ENCODE data around the gene PLCB1. TPM values are rescaled to one million over a fixed set of nuclear protein-coding genes. Genes with fewer than 3 reads are reported as not detected.

PLCB1 gene
- total and polyA plus RNA-seq, 7 experiments from 2014 or later = 0.56 to 17.6 (median 2.3) TPM

DNA sequence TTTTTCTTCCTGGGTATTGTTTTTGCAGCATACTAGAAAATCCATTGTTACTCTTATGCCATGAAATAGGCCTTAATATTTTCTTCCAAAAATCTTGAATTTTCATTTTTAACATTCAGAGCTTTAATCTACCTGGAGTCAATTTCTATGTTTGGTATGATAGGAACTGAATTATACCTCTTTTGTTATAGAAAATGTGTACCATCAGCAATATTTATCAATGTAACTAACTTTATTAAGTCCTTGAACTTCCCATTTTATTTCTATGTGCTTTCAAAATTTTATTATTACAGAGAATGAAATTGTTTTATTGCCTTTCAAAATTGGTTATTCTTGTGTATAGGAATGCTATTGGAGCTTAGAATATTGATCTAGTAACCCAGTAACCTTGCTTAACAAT, 68.2 kb downstream of the PLCB1 start:
- no peak overlapping the region for H3K27ac Mint-ChIP-seq
- Histone ChIP-seq H3K4me1 (ENCODE audit: control insufficient read depth in 2 of 2, insufficient read depth in 2 of 2, low read length in 2 of 2) (no peaks in the 10 kb centered on the region), H3K36me3 (ENCODE audit: control insufficient read depth in 2 of 3, insufficient read depth in 3 of 3, low read length in 3 of 3) (no peaks in the 10 kb centered on the region), H3K27ac (ENCODE audit: low read depth, low read length) (no peak overlapping the region), H3K4me3 (ENCODE audit: low read length) (no peak overlapping the region), H3K9me3 (ENCODE audit: control insufficient read depth in 2 of 3, low read length in 3 of 3) (peaks cover 0 to 4% (median 0%) of the 10 kb centered on the region in 3 experiments), H3K27me3 (ENCODE audit: control insufficient read depth in 2 of 2, insufficient read depth in 2 of 2, low read length in 2 of 2) (no peaks in the 10 kb centered on the region)
- ChIA-PET CTCF (no interaction called here), POLR2A (no interaction called here)
- peaks cover 0 to 6% (median 0%) of the 10 kb centered on the region in 5 donors for H3K36me3 Mint-ChIP-seq
- no peaks in the 10 kb centered on the region for H3K4me1 Mint-ChIP-seq
- H3K27me3 Mint-ChIP-seq = peaks cover 0 to 9% (median 4%) of the 10 kb centered on the region in 5 donors
- H3K9me3 Mint-ChIP-seq = peaks cover 0 to 5% (median 0%) of the 10 kb centered on the region in 11 donors
- intact Hi-C loops (cut with micrococcal nuclease) = no loop called here
- no peak overlapping the region for H3K4me3 Mint-ChIP-seq
- ATAC-seq = no peak
- no peak for DNase-seq

DNA sequence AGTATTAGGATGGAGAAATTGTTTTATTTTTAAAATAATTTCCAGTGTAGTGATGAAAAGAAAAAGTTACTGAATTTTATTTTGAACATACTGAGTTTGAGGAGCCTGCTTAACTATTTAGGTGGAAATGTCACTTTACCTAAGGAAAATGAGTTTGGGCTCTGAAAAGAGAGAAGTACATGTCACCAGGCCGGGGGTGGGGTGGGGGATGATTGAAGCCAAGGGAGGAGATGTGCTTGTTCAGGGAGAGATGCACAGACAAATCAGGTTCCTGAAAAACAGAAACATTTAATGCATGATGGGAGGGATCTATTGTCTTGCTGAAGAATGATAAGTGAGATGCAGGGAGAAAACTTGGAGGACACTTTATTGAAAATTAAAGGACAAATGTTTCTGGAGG, 71.3 kb downstream of the PLCB1 start:
- H3K4me1 ChIP-seq (ENCODE audit: control insufficient read depth in 2 of 2, insufficient read depth in 2 of 2, low read length in 2 of 2) = no peaks in the 10 kb centered on the region
- DNase-seq = no peak
- ATAC-seq = no peak
- H3K36me3 ChIP-seq (ENCODE audit: control insufficient read depth in 2 of 3, insufficient read depth in 3 of 3, low read length in 3 of 3) = no peaks in the 10 kb centered on the region
- H3K36me3 Mint-ChIP-seq = peaks cover 0 to 6% (median 0%) of the 10 kb centered on the region in 5 donors
- H3K4me3 Mint-ChIP-seq = no peak overlapping the region
- H3K27me3 Mint-ChIP-seq = peaks cover 0 to 17% (median 4%) of the 10 kb centered on the region in 5 donors
- H3K27me3 ChIP-seq (ENCODE audit: control insufficient read depth in 2 of 2, insufficient read depth in 2 of 2, low read length in 2 of 2) = no peaks in the 10 kb centered on the region
- H3K27ac ChIP-seq (ENCODE audit: low read depth, low read length) = no peak overlapping the region
- no peak overlapping the region for H3K27ac Mint-ChIP-seq
- H3K9me3 ChIP-seq (ENCODE audit: control insufficient read depth in 2 of 3, low read length in 3 of 3) = peaks cover 0 to 4% (median 0%) of the 10 kb centered on the region in 3 experiments
- H3K4me3 ChIP-seq (ENCODE audit: low read length) = no peak overlapping the region
- CTCF ChIA-PET = no interaction called here
- POLR2A ChIA-PET = no interaction called here
- no peaks in the 10 kb centered on the region for H3K4me1 Mint-ChIP-seq
- intact Hi-C loops (cut with micrococcal nuclease) = no loop called here
- peaks cover 0 to 4% (median 0%) of the 10 kb centered on the region in 11 donors for H3K9me3 Mint-ChIP-seq

DNA sequence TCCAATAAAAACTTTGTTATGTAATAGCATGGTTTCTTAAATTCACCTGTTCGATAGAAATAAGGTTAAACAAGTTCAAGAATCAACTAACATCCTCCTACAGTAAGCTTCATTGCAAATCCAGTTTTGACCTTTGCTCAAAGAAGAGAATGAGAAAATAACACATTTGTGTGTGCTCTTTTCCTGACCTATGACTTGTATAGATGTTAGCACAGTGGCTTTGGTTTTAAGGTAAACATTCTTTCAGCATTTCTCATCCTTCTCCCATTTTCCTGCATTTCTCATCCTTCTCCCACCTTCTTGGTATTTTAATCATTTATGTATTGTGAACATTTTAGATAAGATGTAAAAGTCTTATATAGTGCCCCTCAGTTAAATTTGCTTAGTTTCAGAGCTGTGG, 73.9 kb downstream of the PLCB1 start:
- Mint-ChIP-seq H3K4me3 (no peak overlapping the region), H3K27me3 (peaks cover 0 to 17% (median 4%) of the 10 kb centered on the region in 5 donors), H3K27ac (no peak overlapping the region), H3K9me3 (no peaks in the 10 kb centered on the region), H3K36me3 (peaks cover 0 to 6% (median 0%) of the 10 kb centered on the region in 5 donors), H3K4me1 (peaks cover 0 to 6% (median 0%) of the 10 kb centered on the region in 7 donors)
- H3K4me1 ChIP-seq (ENCODE audit: control insufficient read depth in 2 of 2, insufficient read depth in 2 of 2, low read length in 2 of 2) = no peaks in the 10 kb centered on the region
- no peak overlapping the region for H3K4me3 ChIP-seq (ENCODE audit: low read length)
- H3K27ac ChIP-seq (ENCODE audit: low read depth, low read length) = no peak overlapping the region
- no peaks in the 10 kb centered on the region for H3K36me3 ChIP-seq (ENCODE audit: control insufficient read depth in 2 of 3, insufficient read depth in 3 of 3, low read length in 3 of 3)
- peaks cover 0 to 4% (median 0%) of the 10 kb centered on the region in 3 experiments for H3K9me3 ChIP-seq (ENCODE audit: control insufficient read depth in 2 of 3, low read length in 3 of 3)
- DNase-seq (no peak), ATAC-seq (no peak)
- intact Hi-C loops (cut with micrococcal nuclease) = no loop called here
- no peaks in the 10 kb centered on the region for H3K27me3 ChIP-seq (ENCODE audit: control insufficient read depth in 2 of 2, insufficient read depth in 2 of 2, low read length in 2 of 2)
- ChIA-PET CTCF (no interaction called here), POLR2A (no interaction called here)

DNA sequence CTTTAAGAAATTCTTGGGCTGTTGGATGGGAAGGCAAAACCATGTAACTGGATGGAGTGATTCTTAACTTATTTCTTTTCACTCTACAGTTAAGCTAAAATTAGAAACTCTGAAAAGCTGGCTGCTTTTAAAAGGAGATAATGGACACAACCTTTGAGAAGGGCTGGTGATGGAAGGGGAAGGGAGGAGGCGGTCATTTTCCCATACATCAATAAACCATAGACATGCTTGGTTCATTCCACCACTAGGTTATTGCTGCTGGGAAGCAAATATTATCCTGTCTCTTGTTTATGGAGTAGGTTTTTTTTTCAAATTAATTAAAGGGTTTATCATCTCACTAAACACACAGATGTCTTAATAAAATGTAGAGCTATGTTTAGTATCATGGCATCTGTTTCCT, 76.2 kb downstream of the PLCB1 start:
- no peaks in the 10 kb centered on the region for H3K36me3 ChIP-seq (ENCODE audit: control insufficient read depth in 2 of 3, insufficient read depth in 3 of 3, low read length in 3 of 3)
- Mint-ChIP-seq H3K27me3 (peaks cover 0 to 9% (median 4%) of the 10 kb centered on the region in 5 donors), H3K4me1 (peaks cover 0 to 13% (median 8%) of the 10 kb centered on the region in 7 donors), H3K4me3 (no peak overlapping the region), H3K36me3 (peaks cover 0 to 2% (median 0%) of the 10 kb centered on the region in 5 donors), H3K27ac (no peak overlapping the region), H3K9me3 (peaks cover 0 to 1% (median 0%) of the 10 kb centered on the region in 11 donors)
- H3K27me3 ChIP-seq (ENCODE audit: control insufficient read depth in 2 of 2, insufficient read depth in 2 of 2, low read length in 2 of 2) = no peaks in the 10 kb centered on the region
- CTCF ChIA-PET = no interaction called here
- no peaks in the 10 kb centered on the region for H3K9me3 ChIP-seq (ENCODE audit: control insufficient read depth in 2 of 3, low read length in 3 of 3)
- no peak overlapping the region for H3K4me3 ChIP-seq (ENCODE audit: low read length)
- no peak overlapping the region for H3K27ac ChIP-seq (ENCODE audit: low read depth, low read length)
- POLR2A ChIA-PET = no interaction called here
- intact Hi-C loops (cut with micrococcal nuclease) = loop anchor here in 1 of 2 donors (2.0 kb wide), 1 partner anchor 51 kb away; no protein-coding TSS in a partner anchor
- ATAC-seq (no peak), DNase-seq (no peak)
- no peaks in the 10 kb centered on the region for H3K4me1 ChIP-seq (ENCODE audit: control insufficient read depth in 2 of 2, insufficient read depth in 2 of 2, low read length in 2 of 2)

DNA sequence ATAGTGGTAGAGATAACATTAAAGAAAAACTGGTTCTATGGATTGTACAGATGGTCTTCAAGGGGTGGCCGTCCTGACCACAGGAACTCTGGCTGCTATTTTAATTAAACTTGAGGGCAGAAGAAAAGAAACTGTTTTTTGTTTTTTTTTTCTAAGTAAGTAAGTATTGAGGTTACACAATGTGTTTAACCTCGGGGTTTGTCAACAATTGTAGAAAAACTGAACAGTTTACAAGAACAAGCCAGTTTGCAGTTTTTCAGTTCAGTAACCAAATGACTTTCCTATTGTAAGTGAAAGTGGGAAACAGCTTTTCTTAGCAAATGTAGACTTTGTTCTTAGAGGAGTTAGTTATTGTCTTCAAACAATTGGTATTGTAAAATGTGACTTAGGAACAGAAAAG, 77.0 kb downstream of the PLCB1 start:
- Mint-ChIP-seq H3K4me1 (peaks cover 2 to 21% (median 16%) of the 10 kb centered on the region in 7 donors), H3K4me3 (no peak overlapping the region), H3K27ac (no peak overlapping the region)

DNA sequence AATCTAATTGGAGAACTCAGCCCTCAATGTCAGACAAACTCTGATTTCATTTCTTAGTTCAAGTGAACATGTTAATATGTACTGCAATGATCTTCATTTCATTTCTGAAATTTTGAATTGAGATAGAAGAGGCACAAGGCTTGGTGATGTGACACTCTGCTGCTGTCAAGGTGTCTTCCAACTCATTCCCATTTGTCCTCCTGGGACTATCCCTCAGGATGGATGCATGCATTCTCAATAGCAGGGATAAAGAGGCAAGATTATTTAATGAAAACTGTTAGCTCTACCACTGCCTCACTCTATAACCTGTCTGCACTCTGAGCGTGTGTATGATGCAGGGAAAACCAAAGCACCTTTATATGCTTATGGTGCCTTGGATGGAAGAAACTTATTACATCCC, 78.7 kb downstream of the PLCB1 start:
- H3K9me3 Mint-ChIP-seq = peaks cover 0 to 3% (median 0%) of the 10 kb centered on the region in 11 donors
- no peak overlapping the region for H3K4me3 ChIP-seq (ENCODE audit: low read length)
- ChIA-PET CTCF (no interaction called here), POLR2A (no interaction called here)
- DNase-seq (no peak), ATAC-seq (no peak)
- peaks cover 0 to 4% (median 0%) of the 10 kb centered on the region in 5 donors for H3K27me3 Mint-ChIP-seq
- peaks cover 12 to 32% (median 28%) of the 10 kb centered on the region in 7 donors for H3K4me1 Mint-ChIP-seq
- peaks cover 5 to 10% of the 10 kb centered on the region in 2 donors for H3K4me1 ChIP-seq (ENCODE audit: control insufficient read depth in 2 of 2, insufficient read depth in 2 of 2, low read length in 2 of 2)
- H3K27ac Mint-ChIP-seq = peak overlapping the region in 1 of 9 donors; percentile 22
- H3K9me3 ChIP-seq (ENCODE audit: control insufficient read depth in 2 of 3, low read length in 3 of 3) = no peaks in the 10 kb centered on the region
- no peak overlapping the region for H3K4me3 Mint-ChIP-seq
- no peaks in the 10 kb centered on the region for H3K27me3 ChIP-seq (ENCODE audit: control insufficient read depth in 2 of 2, insufficient read depth in 2 of 2, low read length in 2 of 2)
- H3K36me3 Mint-ChIP-seq = peaks cover 0 to 7% (median 0%) of the 10 kb centered on the region in 5 donors
- intact Hi-C loops (cut with micrococcal nuclease) = loop anchor here in 1 of 2 donors (5.0 kb wide), 2 partner anchors 53 to 193 kb away; partner anchors contain the start of gene TMX4
- H3K36me3 ChIP-seq (ENCODE audit: control insufficient read depth in 2 of 3, insufficient read depth in 3 of 3, low read length in 3 of 3) = no peaks in the 10 kb centered on the region
- no peak overlapping the region for H3K27ac ChIP-seq (ENCODE audit: low read depth, low read length)

More for the DNA sequence above, 77.0 kb downstream of the PLCB1 start:
- ChIA-PET CTCF (no interaction called here), POLR2A (no interaction called here)
- Mint-ChIP-seq H3K9me3 (peaks cover 0 to 3% (median 0%) of the 10 kb centered on the region in 11 donors), H3K27me3 (peaks cover 0 to 9% (median 4%) of the 10 kb centered on the region in 5 donors), H3K36me3 (peaks cover 0 to 7% (median 0%) of the 10 kb centered on the region in 5 donors)
- H3K27me3 ChIP-seq (ENCODE audit: control insufficient read depth in 2 of 2, insufficient read depth in 2 of 2, low read length in 2 of 2) = no peaks in the 10 kb centered on the region
- no peak overlapping the region for H3K4me3 ChIP-seq (ENCODE audit: low read length)
- ATAC-seq = no peak
- no peaks in the 10 kb centered on the region for H3K36me3 ChIP-seq (ENCODE audit: control insufficient read depth in 2 of 3, insufficient read depth in 3 of 3, low read length in 3 of 3)
- DNase-seq = no peak
- intact Hi-C loops (cut with micrococcal nuclease) = loop anchor here in 1 of 2 donors (2.0 kb wide), 1 partner anchor 52 kb away; no protein-coding TSS in a partner anchor
- H3K4me1 ChIP-seq (ENCODE audit: control insufficient read depth in 2 of 2, insufficient read depth in 2 of 2, low read length in 2 of 2) = peaks cover 0 to 1% of the 10 kb centered on the region in 2 donors
- H3K9me3 ChIP-seq (ENCODE audit: control insufficient read depth in 2 of 3, low read length in 3 of 3) = no peaks in the 10 kb centered on the region
- no peak overlapping the region for H3K27ac ChIP-seq (ENCODE audit: low read depth, low read length)

DNA sequence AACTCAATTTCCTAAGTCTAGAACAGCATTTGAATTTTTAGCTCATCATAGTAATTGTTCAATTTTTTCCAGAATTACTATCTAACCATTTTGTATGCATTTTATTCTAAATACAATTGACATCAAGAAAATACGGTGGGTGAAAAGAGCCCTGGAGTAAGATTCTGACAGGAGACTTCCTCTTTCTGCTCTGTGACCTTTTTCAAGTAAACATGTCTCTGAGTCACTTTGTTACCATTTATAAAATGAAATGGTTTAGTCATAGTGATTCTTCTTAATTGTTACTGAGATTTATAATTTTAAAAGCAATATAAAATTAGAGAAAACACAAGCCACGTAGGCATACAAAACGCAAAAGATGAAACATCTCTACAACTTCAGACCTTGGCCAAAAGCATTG, 80.2 kb downstream of the PLCB1 start:
- Mint-ChIP-seq H3K4me3 (peak overlapping the region in 1 of 10 donors; percentile 88), H3K9me3 (peaks cover 0 to 3% (median 0%) of the 10 kb centered on the region in 11 donors), H3K27me3 (peaks cover 0 to 4% (median 0%) of the 10 kb centered on the region in 5 donors), H3K36me3 (peaks cover 0 to 9% (median 0%) of the 10 kb centered on the region in 5 donors), H3K27ac (no peak overlapping the region), H3K4me1 (peaks cover 12 to 42% (median 28%) of the 10 kb centered on the region in 7 donors)
- H3K36me3 ChIP-seq (ENCODE audit: control insufficient read depth in 2 of 3, insufficient read depth in 3 of 3, low read length in 3 of 3) = no peaks in the 10 kb centered on the region
- no peak for ATAC-seq
- H3K9me3 ChIP-seq (ENCODE audit: control insufficient read depth in 2 of 3, low read length in 3 of 3) = no peaks in the 10 kb centered on the region
- no peak for DNase-seq
- intact Hi-C loops (cut with micrococcal nuclease) = loop anchor here in 1 of 2 donors (5.0 kb wide), 2 partner anchors 55 to 195 kb away; partner anchors contain the start of gene TMX4
- H3K27ac ChIP-seq (ENCODE audit: low read depth, low read length) = no peak overlapping the region
- H3K27me3 ChIP-seq (ENCODE audit: control insufficient read depth in 2 of 2, insufficient read depth in 2 of 2, low read length in 2 of 2) = no peaks in the 10 kb centered on the region
- POLR2A ChIA-PET = no interaction called here
- no peak overlapping the region for H3K4me3 ChIP-seq (ENCODE audit: low read length)
- H3K4me1 ChIP-seq (ENCODE audit: control insufficient read depth in 2 of 2, insufficient read depth in 2 of 2, low read length in 2 of 2) = peaks cover 5 to 10% of the 10 kb centered on the region in 2 donors
- CTCF ChIA-PET = no interaction called here
